Activated CD8-positive, alpha-beta T cell treated with anti-CD3 and anti-CD28 coated beads for 36 hours (primary cell): ENCODE measurements around the gene DGCR6. TPM values are rescaled to one million over a fixed set of nuclear protein-coding genes. Genes with fewer than 3 reads are reported as not detected.

Experiments
- total RNA-seq, 2 experiments: library from RNA; stranded (reverse); gene quantifications; one replicate each; pipeline ENCODE4 v1.2.3, GENCODE V29; 2021

DGCR6 gene
- total RNA-seq, 2 experiments from 2014 or later = 0.88 to 1.4 TPM

Other genes with a start within 250 kb of the DGCR6 start
- gene PRODH, start 30.0 kb downstream of the DGCR6 start, total RNA-seq = not detected
- gene DGCR2, start 216.1 kb downstream of the DGCR6 start, total RNA-seq = 10 to 100 TPM; 18.0 to 20.0 TPM
- not detected for gene TSSK2, start 225.0 kb downstream of the DGCR6 start, total RNA-seq
- 10 to 100 TPM; 11.7 to 12.9 TPM for gene ESS2, start 238.3 kb downstream of the DGCR6 start, total RNA-seq
- not detected for gene GSC2, start 244.0 kb downstream of the DGCR6 start, total RNA-seq